ENCODE results near the gene BSG.

The BSG gene

DNA sequence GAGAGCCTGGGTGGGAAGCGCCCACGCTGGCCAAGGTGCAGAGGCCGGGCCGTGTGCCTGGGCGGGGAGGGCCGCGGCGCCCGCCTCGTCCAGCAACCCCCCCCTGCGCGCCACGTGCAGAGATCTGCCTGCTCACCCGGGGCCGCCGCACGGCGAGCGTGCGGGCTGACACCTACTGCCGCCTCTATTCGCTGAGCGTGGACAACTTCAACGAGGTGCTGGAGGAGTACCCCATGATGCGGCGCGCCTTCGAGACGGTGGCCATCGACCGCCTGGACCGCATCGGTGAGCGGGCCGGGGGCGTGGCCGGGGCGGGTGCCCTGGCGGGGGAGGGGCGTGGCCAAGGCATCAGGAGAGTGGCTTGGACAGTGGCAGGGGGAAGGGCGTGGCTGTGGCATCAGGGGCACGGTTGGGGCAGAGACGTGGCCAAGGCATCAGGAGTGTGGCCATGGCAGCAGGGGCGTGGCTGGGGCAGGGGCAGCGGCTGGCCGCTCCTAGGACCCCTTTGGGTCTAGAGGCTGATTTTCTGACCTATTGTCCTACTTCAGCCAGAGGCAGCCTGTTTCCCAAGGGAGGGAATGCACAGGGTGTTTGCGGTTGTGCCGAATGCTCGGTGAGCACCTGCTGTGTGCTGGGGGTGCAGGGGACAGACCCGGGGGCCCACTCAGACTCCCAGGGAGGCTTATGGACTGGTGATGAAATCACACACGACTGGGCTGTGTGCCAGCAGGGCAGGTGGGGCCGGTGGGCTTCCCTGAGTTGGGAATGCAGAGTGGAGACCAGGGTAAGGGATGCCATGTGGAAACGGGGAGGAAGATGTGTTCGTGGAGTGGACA lies 41.6 kb downstream of the BSG start:
- Histone ChIP-seq H3K27me3 (ENCODE audit: control insufficient read depth, insufficient read depth, low read length) (no peaks in the 10 kb centered on the region; the same call in 1 of the 2 replicates), H3K4me3 (ENCODE audit: low read length) (no peak overlapping the region), H3K9me3 (ENCODE audit: control insufficient read depth, insufficient read depth, low read length) (no peaks in the 10 kb centered on the region), H3K36me3 (ENCODE audit: control insufficient read depth, insufficient read depth, low read length) (peaks cover 12% of the 10 kb centered on the region), H3K27ac (ENCODE audit: low read length) (no peak overlapping the region), H3K4me1 (ENCODE audit: control insufficient read depth, insufficient read depth, low read length) (no peaks in the 10 kb centered on the region)
- no peak for DNase-seq (ENCODE audit: low read depth, low spot score)
- no CpG with 5 or more reads among the region's 54 CpGs for WGBS (ENCODE audit: insufficient coverage, insufficient read length)

DNA sequence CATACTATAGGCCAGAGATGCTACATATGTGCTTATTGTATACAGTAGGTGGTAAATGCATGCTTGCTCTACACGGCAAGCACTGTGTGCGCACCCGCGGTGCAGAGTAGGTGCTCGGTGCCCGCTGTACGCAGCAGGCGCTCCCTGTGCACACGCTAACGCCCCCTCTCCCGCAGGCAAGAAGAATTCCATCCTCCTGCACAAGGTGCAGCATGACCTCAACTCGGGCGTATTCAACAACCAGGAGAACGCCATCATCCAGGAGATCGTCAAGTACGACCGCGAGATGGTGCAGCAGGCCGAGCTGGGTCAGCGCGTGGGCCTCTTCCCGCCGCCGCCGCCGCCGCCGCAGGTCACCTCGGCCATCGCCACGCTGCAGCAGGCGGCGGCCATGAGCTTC lies 43.2 kb downstream of the BSG start:
- no peaks in the 10 kb centered on the region; the same call in 1 of the 2 replicates for H3K27me3 ChIP-seq (ENCODE audit: control insufficient read depth, insufficient read depth, low read length)
- no peaks in the 10 kb centered on the region for H3K4me1 ChIP-seq (ENCODE audit: control insufficient read depth, insufficient read depth, low read length)
- DNase-seq (ENCODE audit: low read depth, low spot score): no peak
- H3K4me3 ChIP-seq (ENCODE audit: low read length): peak overlapping the region; percentile 0; the same call in 1 of the 2 replicates
- H3K27ac ChIP-seq (ENCODE audit: low read length): no peak overlapping the region
- H3K36me3 ChIP-seq (ENCODE audit: control insufficient read depth, insufficient read depth, low read length): peaks cover 22% of the 10 kb centered on the region
- no peaks in the 10 kb centered on the region for H3K9me3 ChIP-seq (ENCODE audit: control insufficient read depth, insufficient read depth, low read length)
- no CpG with 5 or more reads among the region's 33 CpGs for WGBS (ENCODE audit: insufficient coverage, insufficient read length)

- H3K4me1 ChIP-seq (ENCODE audit: control insufficient read depth, insufficient read depth, low read length): no peaks in the 10 kb centered on the region
- H3K4me3 ChIP-seq (ENCODE audit: low read length): peak overlapping the region; percentile 29; the same call in 1 of the 2 replicates
- H3K36me3 ChIP-seq (ENCODE audit: control insufficient read depth, insufficient read depth, low read length): peaks cover 22% of the 10 kb centered on the region
- no peak overlapping the region for H3K27ac ChIP-seq (ENCODE audit: low read length)
- H3K9me3 ChIP-seq (ENCODE audit: control insufficient read depth, insufficient read depth, low read length): no peaks in the 10 kb centered on the region
- H3K27me3 ChIP-seq (ENCODE audit: control insufficient read depth, insufficient read depth, low read length): no peaks in the 10 kb centered on the region; the same call in 1 of the 2 replicates
- DNase-seq (ENCODE audit: low read depth, low spot score): no peak
- no CpG with 5 or more reads among the region's 97 CpGs for WGBS (ENCODE audit: insufficient coverage, insufficient read length)
These were observed 43.8 kb downstream of the BSG start for GRCh38 chr19:616062-616700.

GRCh38 chr19:616747-617526 lies 44.5 kb downstream of the BSG start:
- Histone ChIP-seq H3K27ac (ENCODE audit: low read length) (no peak overlapping the region), H3K27me3 (ENCODE audit: control insufficient read depth, insufficient read depth, low read length) (no peaks in the 10 kb centered on the region; the same call in 1 of the 2 replicates), H3K36me3 (ENCODE audit: control insufficient read depth, insufficient read depth, low read length) (peaks cover 25% of the 10 kb centered on the region), H3K4me3 (ENCODE audit: low read length) (no peak overlapping the region), H3K4me1 (ENCODE audit: control insufficient read depth, insufficient read depth, low read length) (no peaks in the 10 kb centered on the region), H3K9me3 (ENCODE audit: control insufficient read depth, insufficient read depth, low read length) (no peaks in the 10 kb centered on the region)
- WGBS (ENCODE audit: insufficient coverage, insufficient read length): no CpG with 5 or more reads among the region's 58 CpGs
- DNase-seq (ENCODE audit: low read depth, low spot score): no peak

GRCh38 chr19:617551-618246 lies 45.3 kb downstream of the BSG start:
- no CpG with 5 or more reads among the region's 29 CpGs for WGBS (ENCODE audit: insufficient coverage, insufficient read length)
- Histone ChIP-seq H3K27ac (ENCODE audit: low read length) (no peak overlapping the region), H3K4me3 (ENCODE audit: low read length) (no peak overlapping the region), H3K36me3 (ENCODE audit: control insufficient read depth, insufficient read depth, low read length) (peaks cover 32% of the 10 kb centered on the region), H3K9me3 (ENCODE audit: control insufficient read depth, insufficient read depth, low read length) (no peaks in the 10 kb centered on the region), H3K27me3 (ENCODE audit: control insufficient read depth, insufficient read depth, low read length) (no peaks in the 10 kb centered on the region; the same call in 1 of the 2 replicates), H3K4me1 (ENCODE audit: control insufficient read depth, insufficient read depth, low read length) (no peaks in the 10 kb centered on the region)
- no peak for DNase-seq (ENCODE audit: low read depth, low spot score)

DNA sequence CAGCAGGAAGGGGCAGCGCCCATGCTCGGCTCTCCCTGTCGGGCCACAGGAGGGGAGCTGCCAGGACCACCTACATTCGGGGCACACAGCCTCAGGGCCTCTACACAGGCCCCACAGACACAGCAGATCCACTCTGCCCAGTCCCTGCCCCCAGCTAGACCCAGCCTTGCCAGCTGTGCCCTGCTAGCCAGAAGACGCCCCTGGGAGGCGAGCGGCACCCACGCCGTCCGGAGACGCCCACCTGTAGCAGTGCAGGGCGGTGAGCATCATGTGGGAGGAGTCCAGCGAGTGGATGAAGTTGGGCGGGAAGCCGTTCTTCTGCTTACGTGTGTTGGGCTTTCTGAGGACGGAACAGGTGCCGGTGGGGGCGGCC lies 45.8 kb downstream of the BSG start:
- Histone ChIP-seq H3K4me3 (ENCODE audit: low read length) (no peak overlapping the region), H3K4me1 (ENCODE audit: control insufficient read depth, insufficient read depth, low read length) (no peaks in the 10 kb centered on the region), H3K36me3 (ENCODE audit: control insufficient read depth, insufficient read depth, low read length) (peaks cover 37% of the 10 kb centered on the region), H3K9me3 (ENCODE audit: control insufficient read depth, insufficient read depth, low read length) (no peaks in the 10 kb centered on the region), H3K27me3 (ENCODE audit: control insufficient read depth, insufficient read depth, low read length) (no peaks in the 10 kb centered on the region; the same call in 1 of the 2 replicates), H3K27ac (ENCODE audit: low read length) (no peak overlapping the region)
- WGBS (ENCODE audit: insufficient coverage, insufficient read length): no CpG with 5 or more reads among the region's 19 CpGs
- no peak for DNase-seq (ENCODE audit: low read depth, low spot score)

DNA sequence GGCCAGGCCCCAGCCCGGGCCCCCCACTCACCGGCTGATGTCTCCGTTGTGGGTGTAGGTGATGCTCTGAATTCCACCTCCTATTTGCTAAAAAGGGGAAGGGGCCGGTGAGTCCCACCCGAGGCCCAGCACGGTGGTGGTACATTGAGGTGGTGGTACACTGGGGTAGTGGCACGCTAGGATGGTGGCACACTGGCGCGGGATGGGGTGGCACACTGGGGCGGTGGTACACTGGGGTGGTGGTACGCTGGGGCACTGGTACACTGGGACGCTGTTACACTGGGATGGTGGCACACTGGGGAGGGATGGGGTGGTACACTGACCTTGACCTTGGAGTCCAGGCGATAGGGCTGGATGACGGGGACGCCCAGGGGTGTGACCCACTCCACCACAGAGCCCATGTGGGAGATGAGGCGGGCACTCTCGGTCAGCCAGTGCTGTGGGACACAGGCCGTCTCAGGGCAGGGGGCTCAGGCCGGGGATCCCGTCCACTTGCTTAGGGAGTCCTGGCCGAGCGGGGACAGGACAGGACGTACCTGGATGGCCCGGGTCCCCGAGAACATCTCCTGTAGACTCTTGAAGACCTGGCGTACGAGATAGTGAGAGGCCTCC lies 46.4 kb downstream of the BSG start:
- H3K27me3 ChIP-seq (ENCODE audit: control insufficient read depth, insufficient read depth, low read length): no peaks in the 10 kb centered on the region; the same call in 1 of the 2 replicates
- peaks cover 41% of the 10 kb centered on the region for H3K36me3 ChIP-seq (ENCODE audit: control insufficient read depth, insufficient read depth, low read length)
- no peak overlapping the region for H3K27ac ChIP-seq (ENCODE audit: low read length)
- no CpG with 5 or more reads among the region's 27 CpGs for WGBS (ENCODE audit: insufficient coverage, insufficient read length)
- DNase-seq (ENCODE audit: low read depth, low spot score): no peak
- no peaks in the 10 kb centered on the region for H3K9me3 ChIP-seq (ENCODE audit: control insufficient read depth, insufficient read depth, low read length)
- H3K4me1 ChIP-seq (ENCODE audit: control insufficient read depth, insufficient read depth, low read length): no peaks in the 10 kb centered on the region
- no peak overlapping the region for H3K4me3 ChIP-seq (ENCODE audit: low read length)

- H3K4me3 ChIP-seq (ENCODE audit: low read length): no peak overlapping the region
- DNase-seq (ENCODE audit: low read depth, low spot score): no peak
- H3K9me3 ChIP-seq (ENCODE audit: control insufficient read depth, insufficient read depth, low read length): no peaks in the 10 kb centered on the region
- H3K27me3 ChIP-seq (ENCODE audit: control insufficient read depth, insufficient read depth, low read length): no peaks in the 10 kb centered on the region; the same call in 1 of the 2 replicates
- no peaks in the 10 kb centered on the region for H3K4me1 ChIP-seq (ENCODE audit: control insufficient read depth, insufficient read depth, low read length)
- WGBS (ENCODE audit: insufficient coverage, insufficient read length): no CpG with 5 or more reads among the region's 47 CpGs
- H3K27ac ChIP-seq (ENCODE audit: low read length): no peak overlapping the region
- H3K36me3 ChIP-seq (ENCODE audit: control insufficient read depth, insufficient read depth, low read length): peaks cover 41% of the 10 kb centered on the region
These were observed 47.0 kb downstream of the BSG start for GRCh38 chr19:619286-620002.

DNA sequence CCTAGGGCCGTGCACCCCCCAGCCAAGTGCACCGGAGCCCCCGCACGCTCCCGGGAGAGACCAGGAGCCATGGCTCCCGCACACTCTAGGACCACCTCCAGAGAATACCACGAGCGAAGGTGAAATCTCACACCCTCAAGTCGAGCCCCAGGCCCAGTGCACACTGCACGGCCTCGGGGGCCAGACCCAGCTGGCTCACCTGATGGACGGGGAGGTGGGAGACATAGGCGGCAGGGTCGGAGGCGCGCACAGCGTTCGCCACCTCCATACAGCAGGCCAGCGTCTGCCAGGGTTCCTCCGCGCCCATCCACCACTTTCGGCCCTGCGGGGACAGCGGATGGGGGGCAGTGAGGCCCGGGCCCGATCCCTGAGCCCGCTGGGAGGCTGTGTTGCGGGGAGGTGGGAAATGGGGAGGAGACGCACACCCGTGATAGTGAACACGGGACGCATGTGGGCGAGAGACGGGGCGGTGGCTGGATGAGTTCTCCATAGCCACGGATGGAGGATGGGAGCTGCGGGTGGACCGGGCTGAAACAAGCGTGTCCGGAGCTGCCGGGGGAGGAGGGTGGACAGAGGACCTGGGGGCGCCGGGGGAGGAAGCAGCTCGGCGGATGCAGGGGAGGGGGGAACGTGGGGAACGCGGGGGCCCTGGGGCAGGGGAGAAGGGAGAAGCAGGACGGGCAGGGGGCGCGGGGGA lies 47.9 kb downstream of the BSG start:
- Histone ChIP-seq H3K4me3 (ENCODE audit: low read length) (no peak overlapping the region), H3K27me3 (ENCODE audit: control insufficient read depth, insufficient read depth, low read length) (no peaks in the 10 kb centered on the region; the same call in 1 of the 2 replicates), H3K36me3 (ENCODE audit: control insufficient read depth, insufficient read depth, low read length) (peaks cover 41% of the 10 kb centered on the region), H3K4me1 (ENCODE audit: control insufficient read depth, insufficient read depth, low read length) (no peaks in the 10 kb centered on the region), H3K27ac (ENCODE audit: low read length) (no peak overlapping the region), H3K9me3 (ENCODE audit: control insufficient read depth, insufficient read depth, low read length) (no peaks in the 10 kb centered on the region)
- WGBS (ENCODE audit: insufficient coverage, insufficient read length): no CpG with 5 or more reads among the region's 51 CpGs
- no peak for DNase-seq (ENCODE audit: low read depth, low spot score)

Data from iPS DF 6.9 (cell line).